HG03175 (cell line): ENCODE measurements around the gene RBM33.

Experiments used
- ATAC-seq: cut with Tn5 transposase; IDR thresholded peaks from one replicate; pipeline ENCODE4 v1.9.1; 2021; ENCODE audit warnings: mild to moderate bottlenecking, moderate library complexity; ENCODE audit not compliant: unreplicated experiment

RBM33 gene

GRCh38 chr7:155721056-155721455, 76.6 kb downstream of the RBM33 start:
- no peak for ATAC-seq

DNA sequence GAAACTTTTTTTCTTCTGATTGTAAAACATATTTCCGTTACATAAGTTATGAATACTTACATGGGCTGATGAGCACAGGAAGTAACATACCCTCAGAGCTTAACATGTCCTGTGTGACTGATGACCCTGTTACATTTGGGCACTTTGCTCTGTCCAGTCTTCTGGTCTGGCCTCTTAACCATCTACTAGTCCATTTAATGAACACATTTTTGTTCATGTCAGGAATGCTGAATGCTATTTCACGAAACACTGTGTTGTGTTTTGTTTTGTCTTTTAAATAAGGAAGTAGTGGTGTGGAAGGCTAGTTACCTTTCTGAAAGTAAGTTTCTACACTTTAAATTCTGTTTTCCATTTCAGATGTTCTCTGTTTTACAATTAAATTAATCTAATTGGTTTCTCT, 77.7 kb downstream of the RBM33 start:
- peak; percentile 67 for ATAC-seq

- no peak for ATAC-seq
Observed at GRCh38 chr7:155722936-155723335, 78.5 kb downstream of the RBM33 start.

DNA sequence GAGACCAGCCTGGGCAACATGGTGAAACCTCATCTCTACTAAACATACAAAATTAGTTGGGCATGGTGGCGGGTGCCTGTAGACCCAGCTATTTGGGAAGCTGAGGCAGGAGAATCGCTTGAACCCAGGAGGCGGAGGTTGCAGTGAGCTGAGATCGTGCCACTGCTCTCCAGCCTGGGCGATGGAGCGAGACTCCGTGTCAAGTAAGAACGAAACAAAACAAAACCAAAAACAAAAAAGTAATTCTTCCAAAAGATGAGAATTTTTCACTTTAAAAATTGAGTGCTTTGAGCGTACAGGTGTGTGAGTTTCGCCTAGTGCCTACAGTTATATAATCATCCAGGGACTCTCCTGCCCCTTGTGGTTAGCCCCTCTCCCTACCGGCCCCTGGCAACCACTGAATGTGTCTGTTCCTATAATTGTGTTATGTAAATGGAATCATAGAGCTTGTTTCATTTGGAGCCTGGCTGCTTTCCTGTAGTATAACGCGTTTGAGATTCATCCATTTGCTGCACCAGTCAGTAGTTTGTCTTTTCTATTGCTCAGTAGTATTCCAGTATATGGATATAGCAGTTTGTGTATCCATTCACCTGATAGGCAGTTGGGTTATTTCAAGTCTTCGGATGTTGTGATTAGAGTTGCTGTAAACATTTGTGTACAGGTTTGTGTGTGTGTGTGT, 80.0 kb downstream of the RBM33 start:
- ATAC-seq = peak; percentile 47

GRCh38 chr7:155725006-155725355, 80.5 kb downstream of the RBM33 start:
- no peak for ATAC-seq

DNA sequence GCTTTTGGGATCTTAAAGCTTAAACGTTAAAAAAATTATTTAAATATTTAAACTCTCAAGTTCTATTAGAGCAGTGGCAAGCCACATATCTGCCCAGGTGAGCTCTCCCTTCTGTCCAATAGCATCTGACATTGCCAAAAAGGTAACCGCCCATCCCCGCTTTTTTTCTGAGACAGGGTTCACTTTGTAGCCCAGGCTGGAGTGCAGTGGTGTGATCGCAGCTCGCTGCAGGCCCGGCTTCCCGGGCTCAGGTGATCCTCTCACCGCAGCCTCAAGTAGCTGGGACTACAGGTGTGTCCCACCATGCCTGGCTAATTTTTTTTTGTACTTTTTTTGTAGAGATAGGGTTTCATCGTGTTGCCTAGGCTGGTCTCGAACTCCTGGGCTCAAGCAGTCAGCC, 83.2 kb downstream of the RBM33 start:
- ATAC-seq = no peak

DNA sequence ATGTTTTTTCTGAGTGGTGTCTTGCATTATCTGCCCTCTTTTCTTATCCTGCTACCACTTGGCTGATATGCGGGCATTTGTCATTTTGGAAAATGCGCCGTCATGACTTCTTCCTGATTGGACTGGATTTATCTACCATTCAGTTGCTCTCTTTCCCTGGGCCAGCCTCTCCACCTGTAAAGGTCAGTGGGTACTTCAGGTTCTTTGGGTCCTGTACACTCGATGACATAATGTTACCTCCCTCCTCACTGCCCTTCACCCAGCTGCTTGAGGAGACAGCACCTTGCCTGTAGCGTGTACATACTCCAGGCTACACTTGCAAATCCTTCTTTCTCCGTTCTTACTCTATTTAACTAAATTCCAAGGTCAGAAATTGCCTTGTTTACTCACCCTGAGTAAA, 83.7 kb downstream of the RBM33 start:
- no peak for ATAC-seq

GRCh38 chr7:155729847-155730246, 85.4 kb downstream of the RBM33 start:
- ATAC-seq = no peak

DNA sequence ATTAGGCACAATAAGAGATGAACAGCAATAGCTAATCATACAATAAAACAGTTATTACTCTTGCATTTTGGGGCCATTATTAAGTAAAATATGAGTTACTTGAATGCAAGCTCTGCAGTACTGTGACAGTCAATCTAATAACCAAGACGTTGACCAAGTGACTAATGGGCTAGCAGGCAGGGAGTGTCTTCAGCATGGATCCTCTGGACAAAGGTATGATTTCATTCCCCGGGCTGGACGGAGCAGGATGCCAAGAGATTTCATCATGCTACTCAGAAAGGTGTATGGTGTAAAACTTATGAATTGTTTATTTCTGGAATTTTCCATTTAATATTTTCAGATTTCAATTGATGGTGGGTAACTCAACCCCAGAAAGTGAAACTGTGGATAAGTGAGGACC, 86.9 kb downstream of the RBM33 start:
- no peak for ATAC-seq

DNA sequence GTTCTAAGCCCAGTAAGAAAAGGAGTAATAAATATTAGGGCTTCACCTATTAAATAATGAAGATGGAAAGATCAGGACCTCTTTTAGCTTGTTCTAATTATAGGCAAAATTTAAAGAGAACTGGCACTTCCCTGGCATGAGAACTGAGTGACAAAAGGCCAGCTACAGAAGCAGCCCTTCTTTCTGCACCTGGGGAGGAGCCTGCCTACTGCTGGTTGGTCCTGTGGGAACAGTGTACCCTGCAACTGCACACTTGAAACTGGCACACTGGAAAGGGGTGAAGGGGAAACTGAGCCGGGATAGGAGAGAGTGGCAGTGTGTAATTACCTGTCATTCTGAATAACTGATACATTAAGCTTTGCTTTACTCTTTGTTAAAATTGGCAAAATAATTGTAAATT, 87.4 kb downstream of the RBM33 start:
- no peak for ATAC-seq

GRCh38 chr7:155732286-155732685, 87.8 kb downstream of the RBM33 start:
- ATAC-seq = no peak

DNA sequence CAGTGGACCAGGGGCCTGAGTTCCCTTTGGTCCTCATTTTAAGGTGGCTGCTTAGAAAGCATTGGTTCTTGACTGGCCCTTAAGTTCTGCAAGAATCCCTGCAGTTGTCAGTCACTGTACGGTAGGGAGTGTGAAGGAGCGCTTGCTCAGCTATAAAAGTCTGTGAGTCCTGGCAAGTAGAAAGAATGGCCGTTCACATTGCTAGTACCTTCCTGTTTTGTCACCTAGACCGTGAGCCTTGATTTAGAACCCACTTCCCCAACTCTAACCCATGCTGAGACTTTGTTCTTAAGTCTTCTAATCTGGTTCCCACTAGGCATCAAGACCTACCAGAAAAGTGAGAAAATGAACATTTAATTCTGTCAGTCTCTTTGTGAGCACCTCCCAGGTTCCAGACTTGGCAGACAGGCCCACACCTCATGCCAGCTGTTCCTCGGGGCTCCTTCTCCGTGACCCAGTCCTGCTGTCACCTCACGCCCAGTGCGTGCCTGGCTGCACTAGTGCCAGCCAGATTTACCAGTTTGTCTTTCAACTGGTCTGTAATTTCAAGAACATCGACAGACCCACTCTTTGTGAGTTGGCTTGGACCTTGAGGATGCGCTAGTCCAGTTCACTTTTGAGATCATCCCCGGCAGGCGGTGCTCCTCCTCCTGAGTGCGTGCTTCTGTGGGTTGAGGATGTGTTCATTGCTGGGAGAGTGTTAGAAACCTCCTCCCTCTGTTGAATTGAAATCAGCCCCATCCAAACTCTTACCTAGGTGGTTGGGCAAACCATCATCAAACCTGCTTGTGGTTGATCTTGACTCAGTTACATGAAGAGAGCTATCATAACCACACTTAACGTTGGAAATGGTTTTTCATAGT, 89.4 kb downstream of the RBM33 start:
- no peak for ATAC-seq

DNA sequence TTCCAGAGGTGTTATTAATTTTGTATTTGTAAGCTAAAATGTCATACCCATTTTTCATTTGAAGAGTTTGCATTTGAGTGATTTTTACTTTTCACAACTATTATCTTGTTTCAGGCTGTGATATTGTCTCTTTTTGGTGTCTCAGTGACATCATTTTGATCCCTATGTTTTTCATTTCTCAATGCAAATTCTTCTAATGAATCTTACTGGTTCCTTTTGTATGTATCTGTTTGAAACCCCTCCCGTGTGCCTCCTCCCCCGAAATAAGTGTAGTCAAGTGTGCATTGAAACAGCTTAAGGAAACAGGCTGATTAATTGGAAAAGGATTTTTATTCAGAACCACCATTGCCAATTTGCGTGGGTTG, 90.0 kb downstream of the RBM33 start:
- no peak for ATAC-seq

- no peak for ATAC-seq
Observed at GRCh38 chr7:155735442-155736115, 91.1 kb downstream of the RBM33 start.

GRCh38 chr7:155737590-155737989, 93.1 kb downstream of the RBM33 start:
- no peak for ATAC-seq

- no peak for ATAC-seq
Observed at GRCh38 chr7:155738104-155738503, 93.6 kb downstream of the RBM33 start.

DNA sequence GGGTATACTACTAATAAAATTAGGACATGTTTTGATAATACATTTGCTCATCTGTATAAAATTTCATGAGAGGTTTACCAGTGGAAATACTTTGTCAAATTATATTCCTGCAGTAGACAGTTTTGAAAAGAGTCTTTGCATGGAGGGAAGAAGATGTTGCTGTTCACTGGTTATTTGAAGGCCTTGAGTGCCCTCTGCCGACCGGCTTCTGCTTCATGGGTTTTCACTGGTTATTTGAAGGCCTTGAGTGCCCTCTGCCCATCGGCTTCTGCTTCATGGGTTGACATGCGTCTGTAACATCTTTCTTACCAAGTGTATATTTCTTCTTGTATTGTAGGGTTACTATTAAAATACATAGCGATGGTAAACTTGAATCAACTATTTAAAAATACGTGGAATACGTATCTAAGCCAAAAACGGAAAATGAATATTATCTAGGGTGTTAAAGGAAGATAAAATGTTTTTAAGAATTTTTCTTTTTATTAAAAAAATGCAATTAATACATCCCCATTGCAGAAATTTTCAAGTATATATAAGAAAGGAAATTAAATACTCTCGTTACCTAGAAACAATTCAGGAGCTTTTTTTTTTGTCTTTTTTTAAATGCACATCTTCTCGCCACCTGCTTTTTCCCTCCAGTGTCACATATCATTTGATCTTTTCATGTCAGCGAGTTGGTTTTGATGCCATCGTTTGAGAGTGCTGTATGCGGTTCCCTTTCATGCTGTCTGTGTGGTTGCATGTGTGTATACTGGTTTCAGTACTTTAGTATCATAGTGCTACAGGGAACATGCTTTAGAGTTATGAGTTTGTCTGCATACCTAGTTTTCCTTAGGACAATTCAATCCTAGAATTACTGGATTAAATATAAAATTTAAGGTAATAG, 94.4 kb downstream of the RBM33 start:
- peak; percentile 77 for ATAC-seq

- no peak for ATAC-seq
Observed at GRCh38 chr7:155739538-155740143, 95.2 kb downstream of the RBM33 start.

DNA sequence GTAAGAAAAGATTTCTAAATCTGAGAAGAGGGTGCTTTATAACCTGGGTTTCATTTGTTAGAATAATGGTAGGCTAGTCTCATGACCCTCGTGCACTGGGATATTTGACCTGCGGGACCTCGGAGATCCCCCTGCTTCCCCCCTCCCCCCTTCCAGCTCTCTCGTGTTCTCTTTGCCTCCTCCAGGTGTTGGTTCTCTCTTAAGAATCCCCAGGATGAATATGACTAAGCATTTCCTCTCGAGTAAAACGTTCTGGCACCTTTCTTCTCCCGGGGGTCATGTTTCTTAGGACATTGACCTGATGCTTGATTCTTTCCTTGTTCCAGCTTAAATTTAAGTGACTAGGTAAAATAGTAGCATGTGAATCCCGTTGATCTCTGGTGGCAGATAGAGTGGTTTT, 96.6 kb downstream of the RBM33 start:
- no peak for ATAC-seq

DNA sequence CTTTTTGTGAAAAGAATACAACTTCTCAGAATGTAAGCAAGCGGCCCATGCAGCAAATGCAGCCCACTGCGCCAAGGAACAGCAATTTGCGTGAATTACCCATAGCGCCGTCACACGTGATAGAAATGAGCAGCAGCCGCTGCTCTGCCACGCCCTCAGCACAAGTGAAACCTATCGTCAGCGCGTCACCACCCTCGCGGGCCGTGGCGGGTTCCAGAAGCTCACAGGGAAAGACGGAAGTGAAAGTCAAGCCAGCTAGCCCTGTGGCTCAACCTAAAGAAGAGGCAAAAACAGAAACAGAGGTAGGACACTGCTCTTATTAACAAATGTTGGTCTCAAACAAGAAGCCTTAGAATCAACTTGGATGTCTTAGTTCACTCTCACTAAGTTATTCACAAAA, 97.3 kb downstream of the RBM33 start:
- no peak for ATAC-seq

DNA sequence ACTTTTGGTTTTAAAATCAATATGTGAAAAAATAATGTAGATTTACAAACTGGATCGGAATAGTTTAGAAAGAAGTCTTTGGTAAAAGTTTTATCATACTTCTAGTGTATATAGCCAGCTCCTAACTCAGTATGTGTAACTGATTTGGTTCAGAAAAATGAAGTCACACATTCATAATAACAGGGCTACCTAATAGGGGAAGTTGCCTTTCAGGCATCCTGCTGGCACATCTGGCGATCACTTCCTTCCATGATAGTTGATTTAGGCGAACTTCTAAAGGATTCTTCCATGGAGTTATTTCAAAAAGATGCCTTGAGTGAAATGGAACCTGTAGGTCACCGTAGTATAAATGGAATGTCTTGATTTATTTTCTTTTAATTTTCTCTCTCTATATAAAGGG, 98.7 kb downstream of the RBM33 start:
- no peak for ATAC-seq
